Activated CD4-positive, alpha-beta T cell treated with anti-CD3 and anti-CD28 coated beads, Interleukin-2, amount 10 ng/mL, durations not matched to agents 7 days and 5 days (primary cell): Measurements from ENCODE around the gene ZSCAN5A. TPM values are rescaled to one million over a fixed set of nuclear protein-coding genes. Genes with fewer than 3 reads are reported as not detected.
"Not testable (repeated sequence)": the region's sequence is repeated elsewhere in the genome, so short reads cannot be mapped to it uniquely, and the experiment has no call there.

Source experiments
- CTCF ChIA-PET: fragments of 350-600 bp; sonication (Branson Sonifier 250); formaldehyde crosslinking; loops from one replicate; lab custom pipeline; 2021; ENCODE audit warnings: antibody characterized with exemption; lab: Charles Lee
- POLR2A ChIA-PET: fragments of 350-600 bp; sonication (Branson Sonifier 250); formaldehyde crosslinking; loops from one replicate; lab custom pipeline; 2021; ENCODE audit warnings: antibody characterized with exemption; lab: Charles Lee
- DNase-seq: peaks from one replicate; pipeline ENCODE4 v3.0.0-alpha.2; 2020
- H3K27ac Mint-ChIP-seq: one replicate; pipeline ENCODE4 v1.8.0; 2021; ENCODE audit warnings: mild to moderate bottlenecking, moderate library complexity, mixed read lengths
- H3K27me3 Mint-ChIP-seq: one replicate; pipeline ENCODE4 v1.8.0; 2021; ENCODE audit warnings: mixed read lengths
- H3K36me3 Mint-ChIP-seq: one replicate; pipeline ENCODE4 v1.8.0; 2021; ENCODE audit warnings: low read depth, mixed read lengths
- H3K4me1 Mint-ChIP-seq: one replicate; pipeline ENCODE4 v1.8.0; 2021; ENCODE audit warnings: mixed read lengths
- H3K4me3 Mint-ChIP-seq: one replicate; pipeline ENCODE4 v1.8.0; 2021; ENCODE audit warnings: mild to moderate bottlenecking, moderate library complexity, mixed read lengths
- H3K9me3 Mint-ChIP-seq: one replicate; pipeline ENCODE4 v1.8.0; 2021; ENCODE audit warnings: mixed read lengths
- total RNA-seq, 2 experiments: library from RNA; stranded (reverse); gene quantifications; one replicate each; pipeline ENCODE4 v1.2.3, GENCODE V29; 2021

The ZSCAN5A gene
- total RNA-seq, 2 experiments from 2014 or later, result 9.3 to 9.4 TPM

- POLR2A ChIA-PET, result no interaction called here
- no peaks in the 10 kb centered on the region for H3K27me3 Mint-ChIP-seq
- peaks cover 9% of the 10 kb centered on the region for H3K36me3 Mint-ChIP-seq
- CTCF ChIA-PET, result interaction anchor here (0.6 kb wide), 2 partner anchors 54 to 758 kb away, joined by 3 to 4 read pairs; no protein-coding TSS in a partner anchor
- H3K4me1 Mint-ChIP-seq, result no peaks in the 10 kb centered on the region
- H3K4me3 Mint-ChIP-seq, result no peak overlapping the region
- H3K9me3 Mint-ChIP-seq, result peaks cover 7% of the 10 kb centered on the region
- H3K27ac Mint-ChIP-seq, result no peak overlapping the region
- no peak for DNase-seq
Observed at GRCh38 chr19:56291867-56292266, 22.8 kb downstream of the ZSCAN5A start.

GRCh38 chr19:56290104-56290503 lies 24.5 kb downstream of the ZSCAN5A start:
- DNase-seq, result no peak
- Mint-ChIP-seq H3K4me3 (no peak overlapping the region), H3K4me1 (no peaks in the 10 kb centered on the region), H3K27me3 (no peaks in the 10 kb centered on the region), H3K36me3 (peaks cover 9% of the 10 kb centered on the region), H3K27ac (no peak overlapping the region), H3K9me3 (peaks cover 7% of the 10 kb centered on the region)
- POLR2A ChIA-PET, result no interaction called here
- CTCF ChIA-PET, result no interaction called here

- ChIA-PET CTCF (no interaction called here), POLR2A (no interaction called here)
- no peak for DNase-seq
- Mint-ChIP-seq H3K4me3 (no peak overlapping the region), H3K4me1 (no peaks in the 10 kb centered on the region), H3K9me3 (no peaks in the 10 kb centered on the region), H3K36me3 (peaks cover 3% of the 10 kb centered on the region), H3K27me3 (no peaks in the 10 kb centered on the region), H3K27ac (no peak overlapping the region)
Observed at GRCh38 chr19:56284746-56285145, 29.9 kb downstream of the ZSCAN5A start.

GRCh38 chr19:56282809-56283208 lies 31.8 kb downstream of the ZSCAN5A start:
- DNase-seq, result no peak
- H3K27ac Mint-ChIP-seq, result no peak overlapping the region
- H3K4me3 Mint-ChIP-seq, result no peak overlapping the region
- no peaks in the 10 kb centered on the region for H3K36me3 Mint-ChIP-seq
- POLR2A ChIA-PET, result no interaction called here
- H3K4me1 Mint-ChIP-seq, result no peaks in the 10 kb centered on the region
- H3K27me3 Mint-ChIP-seq, result no peaks in the 10 kb centered on the region
- CTCF ChIA-PET, result no interaction called here
- H3K9me3 Mint-ChIP-seq, result peaks cover 9% of the 10 kb centered on the region

- peak overlapping the region; percentile 16 for H3K27ac Mint-ChIP-seq
- CTCF ChIA-PET, result interaction anchor here (1.5 kb wide), 1 partner anchor 21 kb away, joined by 4 read pairs; no protein-coding TSS in a partner anchor
- POLR2A ChIA-PET, result no interaction called here
- no peaks in the 10 kb centered on the region for H3K4me1 Mint-ChIP-seq
- no peak overlapping the region for H3K4me3 Mint-ChIP-seq
- no peaks in the 10 kb centered on the region for H3K27me3 Mint-ChIP-seq
- DNase-seq, result no peak
- peaks cover 3% of the 10 kb centered on the region for H3K36me3 Mint-ChIP-seq
- peaks cover 7% of the 10 kb centered on the region for H3K9me3 Mint-ChIP-seq
Observed at GRCh38 chr19:56273563-56274117, 41.0 kb downstream of the ZSCAN5A start.

GRCh38 chr19:56272161-56272798 lies 42.4 kb downstream of the ZSCAN5A start, which contains the start of gene EDDM13:
TSS of gene EDDM13 (plus strand) at chr19:56272748. CDS start at chr19:56272835, 87 bp downstream.
- Mint-ChIP-seq H3K4me3 (no peak within 1 kb of the TSS), H3K36me3 (peaks cover 3% of the 10 kb centered on the region), H3K9me3 (peaks cover 4% of the 10 kb centered on the region), H3K4me1 (no peaks in the 10 kb centered on the region), H3K27me3 (no peaks in the 10 kb centered on the region), H3K27ac (no peak within 1 kb of the TSS)
- CTCF ChIA-PET, result interaction anchor here (0.5 kb wide), 1 partner anchor 342 kb away, joined by 3 read pairs; no protein-coding TSS in a partner anchor
- POLR2A ChIA-PET, result no interaction called here
- DNase-seq, result no peak

GRCh38 chr19:56271151-56271550 lies 43.5 kb downstream of the ZSCAN5A start:
- no peak overlapping the region for H3K4me3 Mint-ChIP-seq
- no peaks in the 10 kb centered on the region for H3K27me3 Mint-ChIP-seq
- H3K27ac Mint-ChIP-seq, result no peak overlapping the region
- POLR2A ChIA-PET, result no interaction called here
- H3K4me1 Mint-ChIP-seq, result no peaks in the 10 kb centered on the region
- no peaks in the 10 kb centered on the region for H3K36me3 Mint-ChIP-seq
- no peaks in the 10 kb centered on the region for H3K9me3 Mint-ChIP-seq
- CTCF ChIA-PET, result interaction anchor here (1.6 kb wide), 1 partner anchor 39 kb away, joined by 4 read pairs; no protein-coding TSS in a partner anchor
- DNase-seq, result no peak

GRCh38 chr19:56270676-56271075 lies 44.0 kb downstream of the ZSCAN5A start:
- DNase-seq, result no peak
- Mint-ChIP-seq H3K36me3 (no peaks in the 10 kb centered on the region), H3K9me3 (no peaks in the 10 kb centered on the region), H3K4me1 (no peaks in the 10 kb centered on the region), H3K27ac (no peak overlapping the region), H3K4me3 (no peak overlapping the region), H3K27me3 (no peaks in the 10 kb centered on the region)
- POLR2A ChIA-PET, result no interaction called here
- CTCF ChIA-PET, result interaction anchor here (1.6 kb wide), 1 partner anchor 39 kb away, joined by 4 read pairs; no protein-coding TSS in a partner anchor

GRCh38 chr19:56269348-56269747 lies 45.3 kb downstream of the ZSCAN5A start:
- ChIA-PET CTCF (interaction anchor here (0.6 kb wide), 1 partner anchor 76 kb away, joined by 4 read pairs; no protein-coding TSS in a partner anchor), POLR2A (no interaction called here)

GRCh38 chr19:56266051-56266450 lies 48.6 kb downstream of the ZSCAN5A start:
- DNase-seq, result no peak
- Mint-ChIP-seq H3K4me1 (no peaks in the 10 kb centered on the region), H3K27ac (no peak overlapping the region), H3K36me3 (no peaks in the 10 kb centered on the region), H3K4me3 (no peak overlapping the region), H3K9me3 (no peaks in the 10 kb centered on the region), H3K27me3 (no peaks in the 10 kb centered on the region)
- ChIA-PET CTCF (interaction anchor here (0.5 to 1.0 kb wide), 3 partner anchors 34 to 858 kb away, joined by 3 read pairs; no protein-coding TSS in a partner anchor), POLR2A (no interaction called here)

More at GRCh38 chr19:56269348-56269747, 45.3 kb downstream of the ZSCAN5A start:
- no peaks in the 10 kb centered on the region for H3K27me3 Mint-ChIP-seq
- DNase-seq, result no peak
- no peaks in the 10 kb centered on the region for H3K4me1 Mint-ChIP-seq
- H3K4me3 Mint-ChIP-seq, result no peak overlapping the region
- no peaks in the 10 kb centered on the region for H3K9me3 Mint-ChIP-seq
- no peak overlapping the region for H3K27ac Mint-ChIP-seq
- no peaks in the 10 kb centered on the region for H3K36me3 Mint-ChIP-seq

- Mint-ChIP-seq H3K4me1 (no peaks in the 10 kb centered on the region), H3K9me3 (no peaks in the 10 kb centered on the region), H3K36me3 (no peaks in the 10 kb centered on the region), H3K27ac (no peak overlapping the region), H3K27me3 (no peaks in the 10 kb centered on the region), H3K4me3 (no peak overlapping the region)
- CTCF ChIA-PET, result interaction anchor here (0.6 to 1.2 kb wide), 2 partner anchors 10 to 13 kb away, joined by 3 read pairs; no protein-coding TSS in a partner anchor
- POLR2A ChIA-PET, result no interaction called here
- no peak for DNase-seq
Observed at GRCh38 chr19:56263319-56263718, 51.3 kb downstream of the ZSCAN5A start.

GRCh38 chr19:56261932-56262331 lies 52.7 kb downstream of the ZSCAN5A start:
- H3K4me1 Mint-ChIP-seq, H3K27me3 Mint-ChIP-seq, DNase-seq, H3K9me3 Mint-ChIP-seq, H3K4me3 Mint-ChIP-seq, POLR2A ChIA-PET, H3K27ac Mint-ChIP-seq, H3K36me3 Mint-ChIP-seq: not testable (repeated sequence)
- CTCF ChIA-PET, result interaction anchor here (0.6 to 1.3 kb wide), 3 partner anchors 9 to 83 kb away, joined by 3 to 6 read pairs (median 5); no protein-coding TSS in a partner anchor

GRCh38 chr19:56261145-56261544 lies 53.5 kb downstream of the ZSCAN5A start:
- Mint-ChIP-seq H3K9me3 (no peaks in the 10 kb centered on the region), H3K27me3 (no peaks in the 10 kb centered on the region), H3K4me1 (no peaks in the 10 kb centered on the region), H3K27ac (no peak overlapping the region), H3K36me3 (no peaks in the 10 kb centered on the region), H3K4me3 (no peak overlapping the region)
- CTCF ChIA-PET, result interaction anchor here (1.3 kb wide), 1 partner anchor 8 kb away, joined by 6 read pairs; no protein-coding TSS in a partner anchor
- POLR2A ChIA-PET, result no interaction called here
- DNase-seq, result no peak
